Head of caudate nucleus (tissue), 42 donors: Measurements from ENCODE around the gene LTF.

Source experiments
- DNase-seq, 42 donors: peaks; one replicate each; pipeline versions ENCODE4 v3.0.0 to v3.0.0-alpha.2; 2020 to 2021; ENCODE audit warnings: mixed read lengths in 7 of 42
- intact Hi-C: fragments of 100-400 bp; cut with DNase I; formaldehyde crosslinking; loops from one replicate; pipeline ENCODE4 v1.15.0; 2022

LTF gene

DNA sequence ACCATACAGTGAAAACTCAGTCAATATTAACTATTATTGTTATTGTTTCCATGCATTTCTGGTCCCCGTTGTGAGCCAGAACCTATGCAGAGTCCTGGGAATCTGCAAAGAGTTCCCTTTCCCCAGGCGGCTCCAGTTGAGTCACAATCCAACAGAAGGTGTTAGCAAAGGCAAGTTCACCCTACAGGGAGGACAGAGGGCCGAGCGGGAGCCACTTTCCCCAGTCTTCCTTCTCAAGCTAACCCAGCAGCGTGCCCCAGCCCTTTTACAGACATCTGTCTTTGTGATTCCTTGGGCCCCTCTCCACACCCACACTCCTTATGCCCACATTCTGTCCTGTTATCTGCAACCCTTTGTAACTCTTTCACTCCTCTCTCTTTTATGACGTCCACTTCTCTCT lies 13.1 kb upstream of the LTF start:
- DNase-seq = peak in 3 of 42 donors; percentile 3 to 9 (median 5)

DNA sequence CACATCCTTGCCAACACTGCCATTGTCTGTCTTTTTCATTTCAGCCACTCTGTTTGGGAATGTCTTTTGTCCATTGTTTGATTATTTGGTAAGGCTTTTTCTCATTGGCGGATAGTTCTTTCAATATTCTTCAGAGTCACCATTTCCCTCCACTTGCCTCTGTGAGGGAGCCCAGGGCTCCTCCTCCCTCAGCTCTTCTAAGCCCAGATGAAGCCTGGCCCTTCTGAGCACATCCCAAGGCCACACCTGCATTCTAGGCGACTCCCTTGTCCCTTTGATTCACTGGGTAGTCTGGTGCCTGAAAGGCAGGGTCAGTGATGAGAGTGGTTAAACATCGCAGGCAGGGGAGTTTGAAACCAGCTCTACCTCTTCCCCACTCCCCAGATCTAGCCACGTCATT lies 12.4 kb upstream of the LTF start:
- DNase-seq = peak in 2 of 42 donors; percentile 1 to 5

More for the DNA sequence above, 13.1 kb upstream of the LTF start:
- intact Hi-C loops = no loop called here

DNA sequence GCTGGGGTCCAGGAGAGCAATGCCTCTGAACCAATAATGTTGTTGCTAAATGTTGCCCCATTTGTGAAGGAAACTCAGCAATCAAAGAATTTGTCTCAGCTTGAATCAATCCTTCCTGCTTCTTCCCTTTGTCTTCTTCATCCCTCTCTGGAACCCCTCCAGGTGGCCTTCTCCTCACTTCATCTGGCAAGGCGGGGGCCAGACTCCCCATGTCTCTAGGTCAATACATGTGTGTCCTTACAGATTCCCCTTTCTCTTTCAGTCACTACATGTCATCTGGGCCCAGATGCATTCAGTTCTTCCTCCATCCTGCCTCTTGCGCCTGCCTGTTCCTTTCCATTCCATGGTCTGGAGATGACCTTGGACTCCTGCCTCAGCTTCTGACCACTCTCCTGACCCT lies 8.0 kb upstream of the LTF start:
- intact Hi-C loops = no loop called here
- peak in 3 of 42 donors; percentile 0 to 13 (median 4) for DNase-seq

More for the DNA sequence above, 12.4 kb upstream of the LTF start:
- intact Hi-C loops = no loop called here

DNA sequence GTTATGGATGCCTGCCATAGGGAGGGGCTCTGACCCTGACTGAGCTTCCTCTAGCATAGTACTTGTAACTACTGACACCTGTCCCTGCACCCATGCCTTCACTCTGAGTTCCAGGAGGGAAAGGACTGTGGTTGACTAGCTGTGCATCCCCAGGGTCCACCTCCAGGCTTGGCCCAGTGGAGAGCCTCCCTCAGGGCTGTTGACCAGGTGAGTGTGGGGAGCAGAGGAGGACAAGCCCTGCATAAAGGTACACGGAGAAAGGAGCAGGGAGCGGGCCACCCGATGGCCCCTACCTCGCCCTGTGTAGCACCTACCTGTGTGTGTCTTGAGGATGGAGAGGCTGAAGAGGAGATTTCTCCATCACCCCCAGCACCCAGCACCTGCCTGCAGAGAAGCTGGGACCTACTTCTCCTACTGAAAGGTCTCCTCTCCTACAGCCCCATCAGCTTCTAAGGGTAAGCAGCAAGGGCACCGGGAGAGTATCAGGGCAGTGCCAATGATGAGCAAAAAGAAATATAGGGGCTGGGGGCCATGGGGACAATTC lies 6.7 kb upstream of the LTF start:
- intact Hi-C loops = no loop called here
- DNase-seq = peak in 5 of 42 donors; percentile 1 to 28 (median 18)

DNA sequence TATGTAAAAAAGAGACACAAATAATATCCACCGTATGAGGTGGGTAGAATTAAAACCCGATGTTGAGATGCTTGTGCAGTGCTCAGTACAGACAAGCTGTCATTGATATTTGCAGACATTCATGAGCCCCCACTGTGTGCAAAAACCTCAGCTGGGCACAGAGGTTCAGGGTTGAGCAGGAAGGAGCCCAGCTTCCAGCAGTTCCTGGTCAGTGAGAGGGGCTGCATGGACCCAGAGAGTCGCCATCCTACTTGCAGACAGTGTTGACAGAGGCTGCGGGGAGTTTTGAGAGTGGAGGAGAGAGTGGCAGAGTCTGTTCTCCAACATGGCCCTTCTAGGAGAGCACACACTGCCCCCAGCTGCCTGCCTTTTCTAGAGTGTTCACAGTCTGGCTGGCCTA lies 6.1 kb upstream of the LTF start:
- intact Hi-C loops = no loop called here
- peak in 4 of 42 donors; percentile 2 to 20 (median 12) for DNase-seq

DNA sequence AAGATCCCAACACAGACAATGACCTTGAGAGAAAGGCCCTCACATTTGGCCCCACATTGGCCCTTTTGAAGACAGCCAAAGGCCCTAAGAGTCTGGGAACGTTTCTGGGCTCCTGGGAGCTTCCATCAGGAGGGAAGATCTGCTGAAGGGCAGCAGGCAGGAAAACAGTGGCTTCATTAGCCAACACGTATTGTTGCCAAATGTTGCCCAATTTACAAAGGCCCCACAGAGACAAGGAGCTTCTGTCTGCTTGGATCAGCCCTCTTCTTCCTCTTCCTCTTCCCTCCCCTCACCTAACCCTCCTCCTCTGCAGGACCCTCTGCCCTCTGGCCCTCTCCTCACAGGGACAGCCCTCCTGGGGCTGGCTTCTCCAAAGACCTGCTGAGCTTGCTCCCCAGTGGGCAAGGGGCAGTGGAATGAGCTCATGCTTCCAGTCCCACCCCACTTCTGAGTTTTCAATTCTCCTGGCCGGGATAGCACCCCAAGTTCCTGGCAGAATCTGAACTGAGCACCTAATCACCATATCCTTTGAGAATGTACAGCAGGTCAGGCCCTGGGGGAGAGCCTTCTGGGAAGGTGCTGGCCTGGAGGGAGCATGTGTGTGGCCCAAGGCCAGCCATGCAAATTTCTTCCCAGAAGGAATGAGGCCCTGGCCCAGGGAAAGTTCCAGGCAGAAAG lies 5.1 kb upstream of the LTF start:
- intact Hi-C loops = no loop called here
- peak in 5 of 42 donors; percentile 6 to 18 (median 17) for DNase-seq

DNA sequence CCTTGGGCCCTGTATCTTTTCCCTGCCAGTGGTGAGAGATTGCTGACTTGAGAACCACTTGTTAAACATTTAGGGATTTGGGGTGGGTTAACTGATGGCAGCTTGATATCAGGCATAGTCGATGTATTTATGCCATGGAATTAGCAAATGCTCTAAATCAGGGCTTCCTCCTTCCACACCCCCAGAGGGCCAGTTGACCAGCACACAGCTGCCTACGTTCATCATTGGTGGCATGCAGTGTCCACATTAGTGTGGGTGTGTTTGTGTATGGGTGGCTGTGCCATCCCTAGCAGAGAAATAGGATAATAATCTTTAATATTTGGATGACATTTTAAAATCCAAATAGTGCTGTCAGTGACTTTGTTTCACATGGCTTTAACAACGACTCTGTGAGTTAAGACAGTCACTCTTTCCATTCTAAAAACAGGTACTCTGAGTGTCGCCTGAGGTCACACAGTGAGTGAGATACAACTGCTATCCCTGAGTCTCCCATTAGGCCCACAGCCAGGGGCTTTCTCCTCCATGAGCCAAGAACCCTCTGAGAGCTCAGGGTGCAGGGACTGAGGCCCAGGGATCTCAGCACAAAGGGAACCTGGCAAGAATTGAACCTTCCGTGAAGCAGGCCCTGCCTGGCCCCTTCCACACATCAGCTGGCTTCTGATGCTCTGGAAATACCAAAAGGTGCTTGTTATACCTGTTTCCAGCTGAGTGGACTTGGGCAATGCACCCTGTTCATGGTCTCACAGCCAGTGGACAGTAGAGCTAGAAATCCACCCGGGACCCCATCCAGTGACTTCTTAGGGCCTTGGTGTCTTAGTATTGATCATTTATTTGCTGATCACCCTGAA lies 4.3 kb upstream of the LTF start:
- peak in 3 of 42 donors; percentile 6 to 25 (median 8) for DNase-seq

DNA sequence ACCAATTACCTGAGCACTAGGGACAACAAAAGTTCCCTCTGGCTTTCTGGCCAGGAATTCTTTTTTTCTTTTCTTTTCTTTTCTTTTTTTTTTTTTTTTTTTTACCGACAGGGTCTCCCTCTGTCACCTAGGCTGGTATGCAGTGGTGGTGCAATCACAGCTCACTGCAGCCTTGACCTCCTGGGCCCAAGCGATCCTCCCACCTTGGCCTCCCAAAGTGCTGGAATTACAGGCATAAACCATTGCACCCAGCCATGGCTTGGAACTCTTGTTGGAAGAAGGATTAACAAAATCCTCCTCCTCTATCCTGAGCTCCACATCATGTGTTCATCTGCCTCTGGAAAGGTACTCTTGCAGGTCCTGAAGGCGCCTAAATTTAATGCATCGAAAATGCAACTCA lies 2.9 kb upstream of the LTF start:
- peak in 1 of 42 donors; percentile 3 for DNase-seq
- intact Hi-C loops = no loop called here

More for the DNA sequence above, 4.3 kb upstream of the LTF start:
- intact Hi-C loops = no loop called here

DNA sequence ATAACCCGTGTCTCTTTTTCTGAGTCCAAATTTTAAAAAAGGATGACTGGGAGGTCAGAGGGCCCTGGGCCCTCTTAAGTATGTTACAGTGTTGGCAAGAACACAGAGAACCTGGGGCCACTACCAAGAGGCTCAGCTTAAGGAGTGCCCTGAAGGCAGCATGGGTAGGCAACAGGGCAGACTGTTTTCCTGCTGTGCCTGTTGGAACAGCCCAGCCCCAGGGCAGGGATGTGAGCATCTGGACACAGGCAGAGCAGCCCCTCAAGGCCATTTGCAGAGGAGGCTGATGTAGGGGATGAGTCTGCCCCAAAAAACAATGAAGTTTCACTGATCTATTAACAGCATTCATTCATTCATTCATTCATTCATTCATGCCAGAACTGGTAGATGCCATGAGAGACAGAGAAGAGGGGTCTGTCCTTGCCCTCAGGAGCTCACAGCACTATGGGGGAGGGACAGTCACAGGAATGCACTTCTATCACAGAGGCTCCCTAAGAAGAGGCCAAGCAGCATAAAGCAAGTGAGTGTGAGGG lies 2.2 kb upstream of the LTF start:
- DNase-seq = peak in 3 of 42 donors; percentile 0 to 16 (median 12)
- intact Hi-C loops = no loop called here

DNA sequence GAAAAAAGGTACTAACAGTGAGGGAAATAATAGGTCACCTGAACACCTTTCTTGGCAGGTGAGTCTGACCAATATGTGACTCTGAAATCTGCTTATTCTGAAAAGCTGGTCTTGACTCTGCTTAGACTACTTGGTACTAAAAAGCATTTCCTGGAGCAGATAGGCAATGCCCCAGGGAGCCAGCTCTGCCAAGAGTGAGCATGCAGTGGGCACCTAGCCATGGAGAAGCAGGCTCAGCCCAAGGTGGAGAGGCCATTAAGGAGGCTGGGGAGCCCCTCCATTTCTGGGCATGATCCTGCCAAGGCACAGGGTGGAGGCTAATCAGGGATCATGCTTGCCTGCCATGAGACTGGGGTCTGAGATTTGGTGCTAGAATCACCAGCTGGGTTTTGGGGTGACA lies 1.6 kb upstream of the LTF start:
- intact Hi-C loops = no loop called here
- DNase-seq = peak in 3 of 42 donors; percentile 6 to 25 (median 11)

DNA sequence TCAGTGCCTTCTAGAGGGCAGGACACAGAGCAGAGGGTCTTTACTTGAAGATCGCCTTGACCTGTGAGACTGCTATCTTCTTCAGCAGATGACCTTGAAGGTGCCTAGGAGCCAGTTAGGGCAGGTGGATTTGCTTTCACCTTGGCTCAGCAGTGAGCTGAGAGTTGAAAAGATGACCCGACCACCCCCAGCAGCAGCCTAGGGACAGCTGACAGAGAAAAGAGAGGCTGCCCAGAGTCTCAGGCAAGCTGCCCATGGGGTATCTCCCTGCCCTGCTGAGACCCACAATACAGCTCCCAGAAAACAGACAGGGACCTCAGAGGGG lies 453 bp upstream of the LTF start:
- peak in 4 of 42 donors; percentile 0 to 12 (median 2) for DNase-seq
- intact Hi-C loops = no loop called here

DNA sequence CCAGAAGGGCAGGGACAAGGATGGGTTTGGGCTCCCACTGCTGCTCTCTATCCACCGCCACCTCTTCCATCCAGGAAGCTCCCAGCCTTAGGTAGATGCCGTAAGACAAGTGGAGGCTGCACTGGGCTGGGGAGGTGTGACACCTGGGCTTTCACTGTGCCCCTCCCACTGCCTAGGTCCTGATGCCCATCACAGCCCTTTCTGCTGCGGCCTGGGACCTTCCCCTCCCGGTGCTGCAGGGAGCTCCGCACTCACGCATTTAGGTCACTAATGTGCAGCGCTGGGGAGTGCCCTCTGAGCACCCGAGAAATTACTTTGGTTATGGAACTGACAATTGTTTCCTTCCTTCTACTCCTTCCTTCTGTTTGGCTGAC lies 850 bp downstream of the LTF start:
- DNase-seq = peak in 2 of 42 donors; percentile 11 to 13
- intact Hi-C loops = no loop called here

DNA sequence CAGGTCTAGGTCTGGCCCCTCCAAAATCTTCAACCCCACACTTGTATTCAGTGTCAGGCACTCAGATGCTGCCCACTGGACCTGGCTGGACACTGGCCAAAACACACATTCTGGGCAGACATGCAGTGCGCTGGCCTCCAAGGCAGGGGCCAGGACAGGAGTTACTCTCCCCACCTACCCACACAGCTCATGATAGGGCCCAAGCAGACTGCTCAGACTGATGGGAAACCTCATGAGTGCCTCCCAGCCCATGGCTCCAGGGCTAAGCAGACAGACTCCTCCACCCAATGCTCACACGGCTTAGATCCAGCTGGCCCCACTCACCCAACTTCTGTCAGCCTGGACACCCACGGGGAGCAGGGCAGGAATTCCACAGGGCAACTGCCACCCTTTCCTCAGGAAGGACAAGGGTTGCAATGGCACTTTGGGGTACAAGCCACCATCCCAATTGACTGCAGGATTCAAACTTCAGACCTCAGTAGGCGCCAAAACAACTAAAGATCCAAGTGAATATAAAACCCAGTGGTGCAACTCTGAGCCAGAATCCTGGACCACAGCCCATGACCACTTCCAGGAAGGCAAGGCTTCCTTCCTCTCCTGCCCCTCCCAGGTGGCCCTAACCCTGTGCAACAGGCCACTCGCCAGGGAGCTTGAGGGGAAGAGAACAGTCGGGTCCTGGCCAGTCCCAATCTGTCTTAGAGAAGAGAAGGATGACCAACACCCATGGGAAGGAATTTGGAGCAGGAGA lies 1.4 kb downstream of the LTF start:
- intact Hi-C loops = no loop called here
- DNase-seq = peak in 2 of 42 donors; percentile 13 to 14

DNA sequence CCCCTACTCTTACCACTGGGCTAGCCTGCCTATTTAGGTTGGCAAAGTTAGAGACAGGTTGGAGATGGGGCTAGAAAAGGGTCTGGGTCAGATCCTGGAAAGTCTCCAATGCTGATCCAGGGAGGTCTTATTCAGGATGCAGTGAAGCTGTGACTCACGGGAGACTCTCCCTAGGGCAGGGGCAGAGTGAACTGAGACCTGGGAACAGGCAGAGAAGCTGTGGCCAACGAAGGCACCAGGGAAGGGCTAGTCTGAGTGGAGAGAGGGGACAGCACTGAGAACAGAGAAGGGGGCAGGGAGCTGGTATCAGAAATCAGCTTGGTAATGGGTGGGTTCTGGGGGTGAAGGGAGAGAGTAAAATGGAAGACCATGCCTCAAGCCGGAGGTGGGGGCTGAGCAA lies 2.2 kb downstream of the LTF start:
- peak in 2 of 42 donors; percentile 8 to 12 for DNase-seq
- intact Hi-C loops = no loop called here

DNA sequence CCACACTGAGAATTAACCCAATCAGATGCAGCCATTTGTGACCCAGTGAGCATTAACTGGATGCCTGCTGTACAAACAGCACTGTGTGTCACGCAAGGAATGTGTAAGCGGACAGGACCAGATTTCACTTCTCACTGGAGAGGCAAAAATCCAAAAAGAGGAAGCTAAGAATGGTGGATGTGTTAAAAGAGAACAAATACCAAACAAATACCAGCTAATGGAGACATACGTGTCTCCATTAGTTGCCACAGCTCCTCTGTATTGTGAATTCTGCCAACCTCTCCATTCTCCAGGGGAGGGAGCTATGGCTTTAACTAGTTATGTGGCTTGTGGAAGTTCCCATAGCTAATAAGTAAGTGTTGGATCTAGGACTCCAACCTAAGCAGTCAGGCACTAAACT lies 2.6 kb downstream of the LTF start:
- peak in 1 of 42 donors; percentile 1 for DNase-seq
- intact Hi-C loops = no loop called here

DNA sequence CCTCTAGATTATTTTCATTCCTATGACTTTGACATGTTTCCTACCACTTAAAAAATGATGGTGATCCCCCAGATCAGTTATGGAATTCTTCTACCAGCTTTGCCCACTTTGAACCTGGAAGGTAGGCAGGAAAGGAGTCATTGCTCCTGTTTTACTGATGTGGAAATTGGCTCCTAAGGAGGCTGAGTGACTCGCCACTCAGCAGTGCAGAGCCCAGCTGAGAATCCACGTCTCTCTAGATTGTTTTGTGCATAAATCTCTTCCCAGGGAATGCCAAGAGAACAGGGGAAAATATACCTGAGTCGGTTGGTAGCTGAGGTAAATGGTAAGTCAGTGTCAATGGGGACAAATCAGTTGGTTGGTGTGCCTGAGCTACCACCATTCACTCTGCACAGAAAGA lies 4.7 kb downstream of the LTF start:
- intact Hi-C loops = no loop called here
- DNase-seq = peak in 1 of 42 donors; percentile 8

DNA sequence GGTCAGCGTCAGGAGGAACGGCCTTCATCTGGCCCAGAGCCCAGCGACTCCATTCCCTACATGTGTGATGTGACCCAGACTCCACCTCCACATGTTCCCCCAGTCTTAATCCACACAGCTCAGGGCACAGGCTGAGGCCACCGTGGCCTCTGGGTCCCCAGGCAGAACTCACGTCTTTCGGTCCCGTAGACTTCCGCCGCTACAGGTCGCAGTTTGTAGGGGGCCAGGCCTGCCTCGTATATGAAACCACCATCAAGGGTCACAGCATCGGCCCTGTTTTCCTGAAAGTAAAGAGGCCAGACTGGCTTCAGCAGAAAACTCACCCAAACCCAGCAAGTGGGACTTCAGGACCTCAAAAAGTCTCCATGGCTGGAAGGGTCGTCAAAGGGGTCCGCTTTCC lies 8.6 kb downstream of the LTF start:
- DNase-seq = peak in 1 of 42 donors; percentile 34
- intact Hi-C loops = no loop called here

DNA sequence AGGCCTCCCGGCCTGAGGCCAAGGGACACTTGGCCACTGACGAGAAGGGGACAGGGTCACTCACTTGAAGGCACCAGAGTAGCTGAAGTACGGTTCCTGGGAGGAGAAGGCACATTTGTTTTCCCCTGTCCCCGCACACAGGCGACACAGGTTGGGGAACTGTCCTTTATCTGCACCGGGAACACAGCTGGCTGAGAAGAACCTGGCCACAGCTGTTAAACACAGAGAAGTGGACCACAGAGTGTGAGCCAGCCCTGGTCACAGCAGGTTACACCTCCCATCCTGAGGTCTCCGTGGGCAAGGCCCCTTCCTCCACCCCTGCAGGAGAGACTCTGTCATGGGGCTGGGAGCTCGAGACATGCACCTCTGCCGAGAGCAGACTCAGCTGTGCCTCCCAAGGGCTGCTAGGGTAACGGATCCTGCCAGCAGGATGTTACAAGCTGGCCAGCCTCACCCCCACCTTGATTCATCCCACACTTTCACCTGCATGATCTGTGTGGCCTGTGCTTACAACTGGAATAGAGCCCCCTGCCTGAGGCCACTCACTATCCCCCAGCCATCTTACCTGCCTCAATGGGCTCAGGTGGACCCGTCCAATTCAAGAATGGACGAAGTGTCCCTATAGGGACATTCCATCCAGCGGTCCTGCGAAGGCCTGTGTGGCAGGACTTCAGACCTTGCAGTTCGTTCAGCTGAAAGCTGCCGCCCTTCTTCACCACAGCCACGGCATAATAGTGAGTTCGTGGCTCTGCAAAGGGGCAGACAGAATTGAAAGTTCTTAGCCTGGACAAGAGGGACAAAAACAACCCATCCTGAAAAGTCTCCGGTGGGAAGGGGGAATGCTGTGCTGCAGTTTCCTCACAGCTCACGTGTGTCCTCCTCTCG lies 9.2 kb downstream of the LTF start:
- intact Hi-C loops = no loop called here
- DNase-seq = peak in 2 of 42 donors; percentile 14 to 24
